Brain microvascular endothelial cell (primary cell): ENCODE data around the gene TLE3.

ENCODE experiments used
- DNase-seq: peaks from one replicate; pipeline ENCODE4 v3.0.0-alpha.2; 2020
- H3K27ac ChIP-seq: fragments of 250-450 bp; sonication (Bioruptor Pico); 2 replicates; pipeline ENCODE4 v1.5.1; 2020; ENCODE audit warnings: mild to moderate bottlenecking, moderate library complexity
- H3K27me3 ChIP-seq: fragments of 250-450 bp; sonication (Bioruptor Pico); replicated peaks from 2 replicates; pipeline ENCODE4 v1.5.1; 2020; ENCODE audit warnings: mild to moderate bottlenecking
- H3K36me3 ChIP-seq: fragments of 250-450 bp; sonication (Bioruptor Pico); replicated peaks from 2 replicates; pipeline ENCODE4 v1.5.1; 2020; ENCODE audit warnings: mild to moderate bottlenecking
- H3K4me3 ChIP-seq: 2 replicates; pipeline ENCODE4 v1.5.1; 2011; ENCODE audit warnings: low read depth, mild to moderate bottlenecking, control low read depth, low read length, moderate library complexity
- CTCF ChIP-seq: IDR thresholded peaks from 2 replicates; pipeline ENCODE4 v1.5.1; 2011; ENCODE audit warnings: low read depth, mild to moderate bottlenecking, moderate library complexity, low read length, control low read depth, inconsistent platforms; ENCODE audit errors: missing control alignments
- in situ Hi-C: cut with HindIII; loops from 2 replicates; pipeline ENCODE4 v1.10.0; 2017; ENCODE audit warnings: low sequenced_read_pairs, low pct_ligation_motif_present

The TLE3 gene

GRCh38 chr15:70128414-70129140, 30.9 kb upstream of the TLE3 start:
- DNase-seq: no peak
- no peak overlapping the region for H3K4me3 ChIP-seq
- H3K27me3 ChIP-seq: peaks cover 13% of the 10 kb centered on the region
- no peak overlapping the region for H3K27ac ChIP-seq
- in situ Hi-C loops: no loop called here
- no peaks in the 10 kb centered on the region for H3K36me3 ChIP-seq
- TF ChIP-seq CTCF: no peak

GRCh38 chr15:70127770-70128413, 30.2 kb upstream of the TLE3 start:
- Histone ChIP-seq H3K27me3 (peaks cover 13% of the 10 kb centered on the region), H3K4me3 (no peak overlapping the region), H3K36me3 (no peaks in the 10 kb centered on the region), H3K27ac (no peak overlapping the region)
- TF ChIP-seq CTCF: no peak
- in situ Hi-C loops: no loop called here
- DNase-seq: no peak

GRCh38 chr15:70127288-70127746, 29.6 kb upstream of the TLE3 start:
- DNase-seq: no peak
- in situ Hi-C loops: no loop called here
- H3K27ac ChIP-seq: no peak overlapping the region
- H3K36me3 ChIP-seq: no peaks in the 10 kb centered on the region
- no peak overlapping the region for H3K4me3 ChIP-seq
- peaks cover 13% of the 10 kb centered on the region for H3K27me3 ChIP-seq
- TF ChIP-seq CTCF: no peak

- TF ChIP-seq CTCF: no peak
- in situ Hi-C loops: no loop called here
- no peak for DNase-seq
- H3K36me3 ChIP-seq: no peaks in the 10 kb centered on the region
- H3K27me3 ChIP-seq: peaks cover 13% of the 10 kb centered on the region
- no peak overlapping the region for H3K27ac ChIP-seq
- no peak overlapping the region for H3K4me3 ChIP-seq
Measured at GRCh38 chr15:70126362-70126761, 28.6 kb upstream of the TLE3 start.

GRCh38 chr15:70125605-70126004, 27.9 kb upstream of the TLE3 start:
- Histone ChIP-seq H3K27me3 (peaks cover 13% of the 10 kb centered on the region), H3K4me3 (no peak overlapping the region), H3K36me3 (no peaks in the 10 kb centered on the region), H3K27ac (no peak overlapping the region)
- no peak for TF ChIP-seq CTCF
- no peak for DNase-seq
- in situ Hi-C loops: no loop called here
